Heart left ventricle (tissue), 16 donors: Measurements from ENCODE around the gene SPOCK1. TPM values are rescaled to one million over a fixed set of nuclear protein-coding genes. Genes with fewer than 3 reads are reported as not detected.

Source experiments
- ATAC-seq, 4 donors: fragments of 200-7000 bp; cut with Tn5 transposase; one replicate each; pipeline ENCODE4 v1.9.1; 2020 to 2022; ENCODE audit warnings: moderate library complexity in 4 of 4, mild to moderate bottlenecking in 3 of 4, moderate number of reproducible peaks in 1 of 4
- DNase-seq, 5 donors: peaks; one replicate each; pipeline ENCODE4 v3.0.0-alpha.2; 2020
- H3K27ac ChIP-seq, 12 donors: fragments of 200-600 bp; sonication (generic) in 4 of 12; one replicate each; pipeline versions ENCODE4 v1.5.0 to v1.8.0; 2016 to 2022; ENCODE audit warnings: mild to moderate bottlenecking in 2 of 12
- H3K27me3 ChIP-seq, 9 donors: fragments of 200-600 bp; sonication (generic) in 2 of 9; one replicate each; pipeline versions ENCODE4 v1.5.1 to v1.8.0; 2016 to 2022; ENCODE audit warnings: mild to moderate bottlenecking in 3 of 9
- H3K36me3 ChIP-seq, 9 donors: fragments of 200-600 bp; sonication (generic) in 2 of 9; one replicate each; pipeline versions ENCODE4 v1.5.0 to v1.8.0; 2018 to 2022; ENCODE audit warnings: mild to moderate bottlenecking in 2 of 9
- H3K4me1 ChIP-seq, 12 donors: fragments of 200-600 bp; sonication (generic) in 4 of 12; one replicate each; pipeline versions ENCODE4 v1.5.0 to v1.8.0; 2016 to 2022; ENCODE audit warnings: mild to moderate bottlenecking in 3 of 12
- H3K4me3 ChIP-seq, 12 donors: fragments of 200-600 bp; sonication (generic) in 4 of 12; one replicate each; pipeline versions ENCODE4 v1.5.0 to v1.8.0; 2017 to 2022; ENCODE audit warnings: mild to moderate bottlenecking in 9 of 12, moderate library complexity in 4 of 12
- H3K9me3 ChIP-seq, 12 donors: fragments of 200-600 bp; sonication (generic) in 4 of 12; one replicate each; pipeline versions ENCODE4 v1.5.0 to v1.8.0; 2016 to 2022; ENCODE audit warnings: mild to moderate bottlenecking in 1 of 12
- POLR2A ChIP-seq, 2 donors: fragments of 450-650 bp; IDR thresholded peaks; one replicate each; pipeline ENCODE4 v1.6.1; 2017; ENCODE audit warnings: antibody characterized with exemption in 2 of 2, mild to moderate bottlenecking in 2 of 2, moderate library complexity in 2 of 2
- WGBS, 4 donors: extraction: QIAGEN DNeasy Blood & Tissue Kit in 2 of 4; methylation state at CpG; one replicate each; pipeline versions ENCODE4 v1.1.5 to v1.1.7; 2013 to 2018; 5-methylcytosine and 5-hydroxymethylcytosine counted together
- intact Hi-C, 10 donors: fragments of 100-400 bp; cut with DNase I; formaldehyde crosslinking; loops; one replicate each; pipeline versions ENCODE4 v1.11.1 to v1.14.2; 2022
- polyA plus RNA-seq, 2 donors: library from polyadenylated mRNA; stranded (reverse); fragments of 200-250 nt; gene quantifications; one replicate each; pipeline ENCODE4 v1.2.3, GENCODE V29; 2013
- total RNA-seq, 9 donors: library from RNA; depleted of rRNA in 2 of 9; stranded (reverse); fragments of >200 nt in 2 of 9; fragmentation: NEBNext Ultra II Directional in 3 of 9; extraction: Animal tissue kit (Norgen Biotek cat#: 25700) in 3 of 9; gene quantifications; one replicate each; pipeline versions ENCODE4 v1.1.0 to v1.2.4, GENCODE V29; 2016 to 2023
- TF ChIP-seq, protein P1 (sequence below), 12 donors: fragments of 200-600 bp; sonication (generic) in 4 of 12; IDR thresholded peaks; one replicate each; pipeline versions ENCODE4 v1.5.0 to v1.8.0; 2018 to 2022; ENCODE audit warnings: antibody characterized with exemption in 12 of 12, mild to moderate bottlenecking in 5 of 12
- donor health status: ischemic (EF 13 %, LVEDD 7.1; RV severe dilation, severe dysfunction).
- donor health status: healthy with polysubstance abuse.
- donor health status: DM: no; HTN: yes; CAD: no.
- donor health status: DM: no; HTN: no; CAD: no.
- donor health status: ischemic (EF 25% LVEDD 6.9; RV normal size, moderate dysfunction).
- donor health status: ischemic (EF 25% LVEDD 5.7; RV mildly dilated, moderate dysfunction).
- donor health status: healthy.
- donor health status: DM: yes; HTN: yes; CAD: no.
- donor health status: ischemic (EF 35%, LVEDD 5.7; RV mildly dilated, moderate dysfunction).
- donor health status: nonischemic (EF 11% LVEDD 7.7; RV severe dilation, severe dysfunction).
- donor health status: DM: yes; HTN: yes; CAD: no.
- donor health status: PGD.
- donor health status: ischemic (EF 29% LVEDD 5.4; RV normal size, mild dysfunction).
- donor health status: nonischemic (EF 23%, LVEDD 6.1; RV moderate dilation, normal function).

Gene SPOCK1
- total and polyA plus RNA-seq, 11 donors: 7.8 to 51.2 (median 19.9) TPM

DNA sequence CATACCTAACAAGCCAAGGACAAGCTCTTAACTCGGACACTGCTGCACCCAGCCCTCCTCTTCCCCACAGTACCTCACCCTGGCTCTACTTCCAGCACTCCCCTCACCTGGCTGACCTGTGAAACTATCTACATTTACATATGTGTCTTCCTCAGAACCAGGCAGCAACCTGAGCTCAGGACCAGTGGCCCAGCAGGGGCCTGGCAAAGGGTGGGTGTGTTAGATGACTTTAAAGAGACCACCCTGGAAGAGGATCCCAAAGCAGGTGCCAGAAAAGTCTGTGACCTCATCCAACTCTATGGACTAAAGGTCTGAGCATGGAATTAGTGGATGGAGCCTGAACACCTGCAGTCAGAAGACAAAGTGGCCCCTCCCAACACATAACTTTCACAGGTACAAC is 400.9 kb downstream of the SPOCK1 start:
- Histone ChIP-seq H3K36me3 (no peaks in the 10 kb centered on the region), H3K4me3 (no peak overlapping the region), H3K9me3 (no peaks in the 10 kb centered on the region), H3K27me3 (no peaks in the 10 kb centered on the region), H3K4me1 (peaks cover 0 to 12% (median 0%) of the 10 kb centered on the region in 12 donors), H3K27ac (no peak overlapping the region)
- DNase-seq (no peak), ATAC-seq (peak in 1 of 4 donors; percentile 29)
- TF ChIP-seq, protein P1, sequence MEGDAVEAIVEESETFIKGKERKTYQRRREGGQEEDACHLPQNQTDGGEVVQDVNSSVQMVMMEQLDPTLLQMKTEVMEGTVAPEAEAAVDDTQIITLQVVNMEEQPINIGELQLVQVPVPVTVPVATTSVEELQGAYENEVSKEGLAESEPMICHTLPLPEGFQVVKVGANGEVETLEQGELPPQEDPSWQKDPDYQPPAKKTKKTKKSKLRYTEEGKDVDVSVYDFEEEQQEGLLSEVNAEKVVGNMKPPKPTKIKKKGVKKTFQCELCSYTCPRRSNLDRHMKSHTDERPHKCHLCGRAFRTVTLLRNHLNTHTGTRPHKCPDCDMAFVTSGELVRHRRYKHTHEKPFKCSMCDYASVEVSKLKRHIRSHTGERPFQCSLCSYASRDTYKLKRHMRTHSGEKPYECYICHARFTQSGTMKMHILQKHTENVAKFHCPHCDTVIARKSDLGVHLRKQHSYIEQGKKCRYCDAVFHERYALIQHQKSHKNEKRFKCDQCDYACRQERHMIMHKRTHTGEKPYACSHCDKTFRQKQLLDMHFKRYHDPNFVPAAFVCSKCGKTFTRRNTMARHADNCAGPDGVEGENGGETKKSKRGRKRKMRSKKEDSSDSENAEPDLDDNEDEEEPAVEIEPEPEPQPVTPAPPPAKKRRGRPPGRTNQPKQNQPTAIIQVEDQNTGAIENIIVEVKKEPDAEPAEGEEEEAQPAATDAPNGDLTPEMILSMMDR (IDR thresholded peaks at IDR 0.05): no peak
- TF ChIP-seq POLR2A (IDR thresholded peaks at IDR 0.05): no peak
- WGBS, 4 donors: 43 to 50% (median 48%) methylated on average over 1 of the region's 1 CpG
- intact Hi-C loops: no loop called here

DNA sequence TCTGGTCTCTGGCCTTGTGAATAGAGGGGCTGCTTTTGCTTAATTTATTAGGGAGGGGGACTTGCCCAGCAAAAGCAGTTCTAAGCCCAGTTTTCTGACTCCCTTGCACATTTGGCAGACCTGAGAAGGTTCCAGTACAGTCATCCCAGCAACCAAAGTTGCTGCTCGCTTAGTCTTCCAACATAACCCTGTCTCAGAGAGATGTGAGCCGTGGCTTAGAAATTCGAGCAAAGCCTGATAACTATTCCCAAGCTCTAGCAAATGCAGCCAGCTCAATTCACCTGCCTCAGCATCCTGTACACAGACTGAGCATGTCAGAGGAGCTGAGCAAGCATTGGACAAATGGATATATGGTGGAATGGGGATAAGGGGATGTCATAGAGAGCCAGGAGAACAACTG is 401.9 kb downstream of the SPOCK1 start:
- Histone ChIP-seq H3K36me3 (no peaks in the 10 kb centered on the region), H3K9me3 (no peaks in the 10 kb centered on the region), H3K4me1 (peaks cover 0 to 9% (median 0%) of the 10 kb centered on the region in 12 donors), H3K4me3 (no peak overlapping the region), H3K27ac (no peak overlapping the region), H3K27me3 (no peaks in the 10 kb centered on the region)
- ATAC-seq (no peak), DNase-seq (no peak)
- intact Hi-C loops: no loop called here
- TF ChIP-seq, protein P1 (IDR thresholded peaks at IDR 0.05): no peak
- no peak for TF ChIP-seq POLR2A (IDR thresholded peaks at IDR 0.05)
- WGBS, 4 donors: 87 to 94% (median 89%) methylated on average over 3 of the region's 3 CpGs

DNA sequence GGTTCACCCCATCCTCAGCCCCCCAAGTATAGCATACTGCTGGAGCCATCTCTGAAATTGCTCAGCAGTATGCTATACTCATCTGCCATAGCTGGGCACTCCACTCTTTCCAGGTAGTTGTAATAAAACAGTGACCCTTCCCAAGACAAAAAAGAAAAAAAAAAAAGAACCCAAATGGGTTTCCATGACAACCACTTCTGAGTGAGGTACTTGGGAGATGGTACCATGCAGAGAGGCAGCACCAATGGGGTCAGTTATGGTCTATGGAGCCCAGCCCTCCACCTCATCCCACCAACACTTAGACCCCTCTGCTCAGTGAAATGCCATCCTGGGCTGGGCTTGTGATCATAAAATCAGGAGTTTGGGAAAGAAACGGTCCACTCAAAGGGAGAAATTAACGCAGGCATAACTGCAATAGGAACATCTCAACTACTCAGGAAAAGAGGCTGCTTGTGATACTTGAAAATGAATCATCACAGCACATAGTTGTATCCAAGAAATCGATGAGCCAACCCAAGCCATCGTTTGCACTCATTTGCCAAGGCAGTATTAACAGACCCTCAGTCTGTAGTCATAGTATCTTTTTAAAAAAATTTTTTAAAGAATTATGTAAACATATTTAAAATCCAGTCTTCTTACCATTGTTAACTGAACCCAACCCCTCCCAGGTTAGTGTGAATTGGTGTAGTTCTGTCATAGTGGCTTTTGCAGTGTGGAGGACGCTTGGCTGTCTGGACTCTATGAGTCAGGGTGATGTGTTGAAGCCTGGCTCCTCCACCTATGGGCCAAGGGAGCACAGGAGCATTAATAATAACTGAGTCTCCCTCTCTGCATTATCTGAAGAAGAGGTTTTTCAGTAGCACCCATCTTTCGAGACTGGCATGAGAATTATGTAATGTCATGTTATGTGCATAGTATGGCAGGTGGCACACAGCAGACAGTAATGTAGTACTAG is 402.7 kb downstream of the SPOCK1 start:
- ATAC-seq (no peak), DNase-seq (no peak)
- TF ChIP-seq POLR2A (IDR thresholded peaks at IDR 0.05): no peak
- TF ChIP-seq, protein P1 (IDR thresholded peaks at IDR 0.05): no peak
- Histone ChIP-seq H3K27me3 (no peaks in the 10 kb centered on the region), H3K4me1 (peaks cover 0 to 4% (median 0%) of the 10 kb centered on the region in 12 donors), H3K9me3 (no peaks in the 10 kb centered on the region), H3K4me3 (no peak overlapping the region), H3K36me3 (no peaks in the 10 kb centered on the region), H3K27ac (no peak overlapping the region)
- WGBS, 4 donors: 84 to 90% (median 88%) methylated on average over 6 of the region's 6 CpGs
- intact Hi-C loops: no loop called here

DNA sequence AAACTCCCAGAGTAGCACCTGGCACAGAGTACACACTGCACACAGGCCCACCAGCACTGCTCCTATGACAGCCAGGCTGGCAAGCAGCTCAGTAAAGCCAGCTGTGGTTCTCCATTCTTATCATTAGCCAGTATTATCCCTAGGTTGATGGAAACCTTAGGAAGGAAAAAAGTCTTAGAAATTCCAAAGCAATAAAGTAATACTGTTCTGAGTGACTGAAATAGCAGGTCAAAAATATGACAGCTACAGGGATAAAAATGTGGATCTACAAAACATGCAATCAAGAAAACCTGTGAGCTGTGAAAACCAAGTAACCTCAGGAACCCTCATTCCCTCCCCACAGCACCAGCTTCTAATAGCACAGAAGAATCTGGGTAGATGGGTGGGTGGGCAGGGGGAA is 403.5 kb downstream of the SPOCK1 start:
- H3K4me3 ChIP-seq: no peak overlapping the region
- no peaks in the 10 kb centered on the region for H3K9me3 ChIP-seq
- H3K36me3 ChIP-seq: no peaks in the 10 kb centered on the region
- H3K4me1 ChIP-seq: no peaks in the 10 kb centered on the region
- H3K27me3 ChIP-seq: no peaks in the 10 kb centered on the region
- TF ChIP-seq POLR2A (IDR thresholded peaks at IDR 0.05): no peak
- TF ChIP-seq, protein P1 (IDR thresholded peaks at IDR 0.05): no peak
- intact Hi-C loops: no loop called here
- no peak for ATAC-seq
- no peak for DNase-seq
- H3K27ac ChIP-seq: no peak overlapping the region
